Transverse colon (tissue), 4 donors: ENCODE data around the gene HNRNPA1L2. TPM values are rescaled to one million over a fixed set of nuclear protein-coding genes. Genes with fewer than 3 reads are reported as not detected.

Source experiments
- total RNA-seq, 4 donors: library from RNA; depleted of rRNA; stranded (reverse); fragments of >200 nt; gene quantifications; one replicate each; pipeline ENCODE4 v1.1.0, GENCODE V29; 2016

The HNRNPA1L2 gene
- total RNA-seq, 4 donors from 2014 or later: 1.5 to 3.3 TPM; not detected in 2

Other genes with a start within 250 kb of the HNRNPA1L2 start
- 1 to 10 TPM; 1.2 to 1.9 (median 1.8) TPM for gene THSD1, start 236.3 kb upstream of the HNRNPA1L2 start, total RNA-seq
- 100 to 1,000 TPM in 1 of 4 donors, 10 to 100 TPM in 3; 35.2 to 101 (median 71.5) TPM for gene VPS36, start 191.8 kb upstream of the HNRNPA1L2 start, total RNA-seq
- gene CKAP2, start 187.0 kb upstream of the HNRNPA1L2 start, total RNA-seq: 10 to 100 TPM in 1 of 4 donors, 1 to 10 TPM in 3; 6.0 to 16.3 (median 7.5) TPM
- 10 to 100 TPM; 18.7 to 38.9 (median 25.3) TPM for gene SUGT1, start 10.4 kb downstream of the HNRNPA1L2 start, total RNA-seq
- not detected for gene CNMD, start 97.4 kb downstream of the HNRNPA1L2 start, total RNA-seq
- gene PCDH8, start 206.2 kb downstream of the HNRNPA1L2 start, total RNA-seq: 1 to 10 TPM in 2 of 4 donors, not detected in 2; 1.9 to 4.9 TPM